GM03348 (cell line): ENCODE measurements around the gene STK39.
A peak's percentile ranks its signal among the peaks of the same experiment; 100 is the strongest.

Experiments
- DNase-seq: peaks from one replicate; pipeline ENCODE4 v3.0.0; 2012; ENCODE audit warnings: low spot score

STK39 gene

DNA sequence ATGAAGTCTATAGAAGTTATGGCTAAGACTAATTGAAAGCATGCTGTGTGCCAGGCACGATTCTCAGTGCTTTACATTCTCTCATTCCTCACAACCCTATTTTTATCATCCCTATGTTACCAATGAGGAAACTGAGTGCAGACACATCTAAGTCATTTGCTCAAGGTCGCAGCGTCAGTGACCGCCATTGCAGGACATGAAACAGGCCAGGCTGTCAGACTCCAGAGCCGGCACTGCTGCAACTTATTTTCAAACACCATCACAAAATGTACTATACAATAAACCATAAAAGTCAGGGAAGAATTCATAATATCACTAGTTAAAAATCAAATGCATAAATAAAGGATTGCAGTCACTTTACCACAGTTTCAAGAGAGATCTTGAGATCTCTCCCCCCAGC, 5.6 kb downstream of the STK39 start:
- no peak for DNase-seq

DNA sequence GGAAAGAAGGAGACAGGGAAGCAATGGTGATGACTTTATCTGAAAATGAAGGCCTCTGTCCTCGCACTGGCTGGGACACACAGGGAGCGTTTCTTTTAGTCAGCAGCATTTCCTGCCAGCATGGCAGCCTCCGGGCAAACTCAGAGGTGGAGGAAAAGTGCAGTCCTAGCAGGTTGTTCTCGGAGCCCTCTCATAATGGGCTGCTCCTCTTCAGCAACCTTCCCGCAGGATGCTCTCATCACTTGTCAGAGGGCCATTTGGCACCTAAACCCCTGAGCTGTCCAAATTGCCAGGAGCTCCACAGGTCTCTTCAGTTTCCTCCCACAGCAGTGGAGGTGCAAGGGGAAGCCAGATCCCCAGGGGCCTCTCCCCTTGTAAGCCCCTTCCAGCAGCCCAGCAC, 6.2 kb downstream of the STK39 start:
- DNase-seq: no peak

DNA sequence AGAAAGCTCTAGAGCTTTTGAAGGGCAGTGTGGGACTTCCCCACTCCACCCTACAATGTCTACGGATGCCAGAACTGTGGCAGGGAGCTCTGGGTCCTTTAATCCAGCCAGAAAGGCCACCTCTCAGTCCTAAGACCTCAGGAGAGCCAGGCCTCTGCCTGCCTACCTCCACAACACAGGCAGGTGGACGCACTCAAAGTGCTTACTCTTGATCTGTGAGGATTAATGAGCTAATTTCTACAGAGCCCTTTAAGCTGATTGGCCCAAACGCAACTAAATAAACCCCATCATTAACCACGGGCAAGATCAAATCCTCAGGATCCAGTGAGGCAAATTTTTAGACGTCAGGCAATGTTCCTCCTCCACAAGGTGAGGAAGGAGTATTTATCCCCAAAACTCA, 8.1 kb downstream of the STK39 start:
- DNase-seq: no peak

DNA sequence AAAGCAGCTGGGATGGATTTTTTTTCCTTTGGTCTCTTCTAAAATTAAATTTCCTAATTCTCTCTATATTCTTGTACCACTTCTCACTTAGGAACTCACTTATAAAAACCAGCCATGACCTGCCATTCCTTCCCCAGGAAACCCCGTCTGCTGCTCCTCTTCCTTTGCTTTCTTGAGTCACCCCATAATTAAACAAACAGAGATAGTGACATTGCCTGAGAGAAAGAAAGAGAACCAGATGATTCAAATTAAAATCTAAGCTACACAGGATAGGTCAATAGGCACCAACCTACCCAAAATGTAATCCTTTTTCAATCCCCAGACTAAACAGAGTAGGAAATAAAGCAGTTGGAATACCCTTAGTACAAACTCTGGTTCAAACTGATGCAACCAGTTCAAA, 9.7 kb downstream of the STK39 start:
- DNase-seq: peak; percentile 20

DNA sequence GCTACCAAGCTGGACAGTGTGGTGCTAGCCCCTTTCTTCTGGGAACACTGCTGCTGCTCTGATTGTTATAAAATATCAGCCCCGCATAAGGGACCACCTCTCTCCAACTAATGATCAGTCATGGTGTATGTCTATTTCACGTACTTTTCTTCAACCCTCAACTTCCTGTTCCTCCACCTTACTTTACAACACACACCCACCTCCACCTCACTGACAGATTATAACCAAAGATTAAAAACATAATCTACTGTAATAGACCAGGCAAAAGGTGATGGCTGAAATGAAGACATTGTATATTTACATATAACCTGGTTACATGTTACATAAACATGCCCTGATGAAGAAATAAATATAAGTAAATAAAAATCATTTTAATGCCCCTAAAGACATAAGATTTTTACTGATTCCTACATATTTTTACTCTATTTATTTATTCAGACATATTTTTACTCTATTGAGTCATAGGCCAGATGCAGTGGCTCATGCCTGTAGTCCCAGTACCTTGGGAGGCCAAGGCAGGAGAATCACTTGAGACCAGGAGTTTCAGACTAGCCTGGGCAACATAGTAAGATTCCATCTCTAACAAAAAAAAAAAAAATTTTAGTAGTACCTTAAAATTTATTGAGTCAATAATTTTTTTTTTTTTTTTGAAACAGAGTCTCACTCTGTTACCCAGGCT, 12.8 kb downstream of the STK39 start:
- no peak for DNase-seq

DNA sequence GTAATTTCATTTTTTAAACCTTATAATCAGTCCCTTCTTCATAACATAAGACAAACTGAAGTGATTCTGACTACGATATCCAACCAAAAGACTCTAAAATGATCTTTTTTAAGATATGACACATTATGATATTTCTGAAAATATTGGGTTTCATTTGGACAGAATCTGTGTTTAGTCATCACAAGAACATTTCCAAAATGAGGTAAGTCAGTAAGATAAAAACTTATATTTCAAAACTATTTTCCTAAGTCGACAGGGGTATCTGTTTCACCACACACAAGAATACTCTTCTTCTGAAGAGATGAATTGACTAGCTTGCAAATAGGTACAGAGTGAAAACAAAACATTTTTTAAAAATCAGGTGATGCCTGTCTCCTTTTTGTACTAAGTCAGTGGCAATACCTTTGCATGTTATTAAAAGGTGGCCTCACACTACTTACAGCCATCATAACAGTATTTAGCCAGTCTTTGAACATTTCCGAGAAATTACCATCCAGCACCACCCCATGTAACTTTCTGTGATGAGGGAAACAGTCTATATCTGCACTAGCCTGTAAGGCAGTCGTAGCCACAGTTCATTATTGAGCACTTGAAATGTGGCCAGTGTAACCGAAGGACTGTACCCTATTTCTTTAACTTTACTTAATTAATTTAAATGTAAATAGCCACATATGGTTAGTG, 13.5 kb downstream of the STK39 start:
- DNase-seq: peak; percentile 25

DNA sequence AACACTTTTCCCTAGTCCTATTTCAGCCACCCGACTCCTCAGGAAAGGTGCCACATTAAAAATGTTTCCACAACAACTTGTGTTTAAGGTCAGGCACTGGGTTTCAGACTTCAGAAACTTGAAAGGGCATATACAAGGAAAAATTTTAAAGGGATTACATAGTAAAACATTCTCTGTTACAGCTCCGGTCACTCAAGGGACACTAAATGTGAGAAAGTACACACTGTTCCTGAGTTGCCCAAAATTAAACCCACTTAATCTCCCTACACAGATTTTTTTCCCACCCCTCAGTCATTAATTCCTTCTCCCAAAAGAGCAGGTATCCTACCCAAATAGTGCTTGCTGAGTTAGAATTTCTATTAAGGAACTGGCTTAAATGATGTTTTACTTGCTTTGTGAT, 14.2 kb downstream of the STK39 start:
- no peak for DNase-seq

DNA sequence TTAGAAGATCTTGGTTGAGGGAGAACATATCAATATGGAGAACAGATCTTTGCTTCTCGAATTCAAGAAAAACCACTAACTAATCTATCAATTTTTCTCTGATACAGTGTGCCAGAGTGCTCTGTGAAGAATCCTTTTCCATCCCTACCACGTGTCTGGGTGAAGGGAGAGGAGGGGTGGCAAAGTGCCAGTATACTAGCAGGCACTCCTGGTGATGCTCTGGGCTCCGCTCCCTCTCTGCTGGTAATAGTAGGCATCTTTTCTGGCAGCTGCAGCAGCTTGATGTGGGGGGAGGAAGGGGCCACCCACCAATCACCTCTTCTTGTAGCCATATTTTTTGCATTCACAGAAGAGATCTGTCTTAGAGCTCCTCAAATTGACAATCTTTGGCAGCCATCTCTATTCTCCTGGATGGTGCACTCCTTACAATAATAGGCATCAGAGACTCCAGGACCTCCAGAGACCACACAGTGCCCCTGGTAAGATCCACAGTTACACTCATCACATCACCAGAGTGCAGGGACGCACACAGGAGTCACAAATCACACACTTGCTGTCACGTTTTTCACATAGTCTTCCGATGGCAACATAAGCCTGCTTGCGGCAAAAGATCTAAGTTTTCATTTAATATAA, 15.7 kb downstream of the STK39 start:
- no peak for DNase-seq

DNA sequence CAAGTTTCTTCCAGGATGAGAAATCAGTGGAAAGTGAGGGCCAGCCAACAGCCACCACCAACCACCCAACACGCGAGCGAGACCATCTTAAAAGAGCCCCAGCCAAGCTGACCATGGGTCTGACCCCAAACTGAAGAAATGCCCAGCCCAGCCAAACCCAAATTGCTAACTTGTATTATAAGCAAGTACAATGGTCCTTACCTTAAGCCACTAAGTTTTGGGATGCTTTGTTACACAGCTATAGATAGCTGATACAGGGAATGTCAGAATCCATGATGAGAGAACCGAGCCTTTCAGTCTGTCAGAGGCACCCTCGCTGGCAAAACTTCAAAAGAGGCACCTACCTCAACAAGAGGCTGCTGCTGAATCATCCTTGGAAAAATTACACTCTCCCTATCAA, 17.0 kb downstream of the STK39 start:
- DNase-seq: no peak

DNA sequence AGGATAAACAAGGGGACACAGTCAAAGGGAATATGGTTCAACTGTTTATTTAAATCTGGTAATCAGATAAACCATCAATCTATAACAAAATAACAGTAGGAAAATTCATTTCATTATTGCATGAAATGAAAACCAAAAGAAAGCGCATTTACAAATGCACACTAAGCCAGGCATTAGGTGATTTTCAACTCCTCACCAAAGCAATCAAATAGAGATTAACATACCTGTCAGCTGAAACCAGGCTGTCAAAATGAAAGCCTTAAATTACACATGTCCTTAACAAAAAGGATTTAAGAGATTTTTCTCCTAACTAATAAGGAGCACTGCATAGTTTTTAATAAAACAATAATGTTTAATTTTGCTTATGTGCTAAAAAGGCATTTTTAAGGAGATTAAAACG, 23.0 kb downstream of the STK39 start:
- DNase-seq: no peak

DNA sequence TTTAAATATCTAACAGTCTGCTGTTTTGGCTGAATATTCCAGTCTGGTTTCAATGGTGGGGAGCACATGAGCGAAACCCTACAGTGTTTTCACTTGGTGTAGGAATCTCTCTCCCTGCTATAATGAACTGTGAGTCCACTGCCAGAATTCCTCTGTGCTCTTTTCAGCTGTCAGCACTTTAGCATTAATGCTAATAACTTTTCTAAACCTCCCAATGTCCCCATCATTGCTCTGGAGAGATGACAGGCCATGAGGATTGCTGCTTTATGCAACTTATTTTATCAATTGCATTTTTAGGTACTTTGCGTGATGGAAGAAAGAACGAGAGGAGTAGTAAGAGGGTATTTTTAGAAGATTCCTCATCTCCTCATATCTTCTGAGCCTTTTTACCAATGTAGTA, 25.3 kb downstream of the STK39 start:
- no peak for DNase-seq

DNA sequence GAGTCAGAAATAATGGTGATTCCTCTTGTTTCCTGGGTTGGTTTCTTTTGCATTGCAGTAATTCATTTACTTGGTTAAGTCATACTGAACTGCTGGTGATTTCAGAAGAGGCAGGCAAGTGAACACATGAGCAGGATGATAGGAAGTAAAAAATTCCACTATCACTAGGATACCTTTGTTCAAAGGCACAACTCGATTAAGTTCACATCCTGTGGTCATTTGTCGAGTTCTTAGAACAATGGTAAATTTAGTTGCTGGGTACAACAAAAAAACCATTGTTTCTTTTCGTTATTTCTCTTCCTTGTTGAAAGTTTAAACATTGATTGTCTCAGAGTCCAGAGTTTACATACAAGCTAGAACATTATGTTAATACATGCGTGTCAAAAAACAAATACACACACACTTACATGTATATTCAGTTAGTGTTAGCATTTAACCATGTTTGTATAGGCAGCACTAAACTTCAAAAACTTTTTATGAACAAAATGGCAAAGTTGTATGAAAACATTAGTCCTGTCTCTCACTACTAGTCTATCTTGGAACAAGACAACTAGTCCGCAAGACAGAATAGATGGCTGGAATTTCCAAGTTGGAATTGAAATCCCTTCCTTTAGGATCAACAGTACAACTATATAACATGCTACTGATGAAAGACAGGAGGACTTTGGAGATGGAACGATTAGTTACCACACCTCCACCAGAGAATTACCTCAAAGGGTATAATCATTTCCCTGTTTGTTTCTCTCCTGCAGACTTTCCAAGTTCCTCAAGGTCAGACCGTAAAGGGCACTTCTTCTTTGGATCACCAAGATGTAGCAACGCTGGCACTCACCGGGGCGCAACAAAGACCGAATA, 26.2 kb downstream of the STK39 start:
- DNase-seq: no peak

DNA sequence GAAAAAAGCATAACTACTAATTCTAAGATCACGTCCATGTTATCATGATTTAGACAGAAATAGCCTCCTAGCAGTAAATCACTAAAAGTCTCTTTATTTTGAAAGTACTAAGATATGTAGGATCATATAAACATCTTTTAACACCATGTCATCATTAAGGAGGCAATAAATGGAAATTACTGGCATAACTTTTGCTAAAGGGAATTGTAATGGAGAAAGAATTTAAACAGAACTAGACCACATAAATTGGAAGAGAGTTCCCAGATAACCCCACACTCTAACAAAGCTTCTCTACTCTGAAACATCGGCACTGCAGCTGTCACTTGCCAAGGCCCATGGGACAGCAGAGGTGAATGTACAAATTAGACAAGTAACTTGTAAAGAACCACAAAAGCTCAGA, 29.5 kb downstream of the STK39 start:
- no peak for DNase-seq

DNA sequence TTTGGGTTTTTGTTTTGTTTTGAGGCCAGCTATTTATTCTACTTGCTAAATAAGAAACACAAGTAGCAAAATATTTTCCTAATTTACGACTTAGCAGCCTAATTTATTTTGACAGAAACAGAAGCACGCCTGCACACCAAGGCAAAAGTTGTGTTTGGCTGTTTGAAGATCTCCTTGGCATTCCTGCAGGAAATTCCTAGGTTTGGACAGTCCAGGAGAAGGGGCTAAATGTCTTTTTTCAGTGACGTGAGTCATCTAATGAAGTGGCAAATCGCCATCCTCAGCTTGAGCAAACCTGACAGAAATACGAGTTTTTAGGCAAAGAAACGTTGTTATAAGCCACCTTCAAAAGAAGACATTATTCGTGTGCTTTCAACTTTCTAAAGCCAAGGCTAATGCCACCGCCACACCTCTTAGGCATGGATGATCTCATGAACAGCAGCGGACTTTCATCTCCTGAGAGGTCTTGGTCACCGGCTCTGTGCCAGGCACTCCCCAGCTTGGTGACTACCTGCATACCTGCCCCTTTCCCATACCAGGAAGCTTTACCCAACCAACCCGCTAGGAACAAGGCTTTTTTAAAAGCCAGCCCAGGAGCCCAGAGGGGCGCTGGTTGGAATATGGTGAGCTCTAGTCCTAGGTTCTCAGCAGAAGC, 30.9 kb downstream of the STK39 start:
- peak; percentile 12 for DNase-seq

DNA sequence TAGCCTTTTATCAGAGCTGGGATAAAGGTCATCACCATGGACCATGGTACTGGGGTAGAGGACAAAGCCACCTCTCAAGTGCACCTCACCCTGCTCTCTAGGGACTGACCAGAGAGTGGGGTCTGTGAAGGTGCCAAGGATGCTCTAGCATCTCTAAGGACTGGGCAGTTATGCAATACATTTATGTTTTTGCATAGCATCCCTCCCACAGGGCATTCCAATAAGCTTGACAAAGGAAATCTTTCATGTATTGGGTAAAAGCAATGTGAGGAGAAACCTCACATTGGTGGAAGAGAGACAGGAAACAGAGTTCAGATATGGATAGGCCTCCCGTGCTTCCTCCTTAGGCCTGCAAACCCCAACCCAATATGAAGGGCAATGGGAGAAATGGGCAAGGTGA, 31.6 kb downstream of the STK39 start:
- DNase-seq: peak; percentile 39

DNA sequence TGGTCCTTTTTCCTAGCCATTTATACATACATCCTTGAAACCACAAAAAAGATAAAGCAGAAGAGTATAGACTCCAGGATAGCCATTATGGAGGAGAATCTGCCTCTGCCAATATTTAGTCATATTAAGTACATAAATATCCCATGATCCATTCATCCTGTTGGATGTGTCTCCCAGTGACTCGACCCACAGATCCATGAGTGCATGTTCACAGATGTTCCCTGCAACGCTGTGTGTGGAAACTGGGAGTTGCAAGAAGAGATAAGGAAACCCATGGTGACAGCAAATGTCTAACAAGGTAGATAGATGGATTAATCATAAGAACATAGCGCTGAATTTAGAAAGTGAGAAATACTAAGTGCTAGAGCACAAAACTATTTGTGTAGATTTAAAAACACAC, 34.5 kb downstream of the STK39 start:
- DNase-seq: no peak

DNA sequence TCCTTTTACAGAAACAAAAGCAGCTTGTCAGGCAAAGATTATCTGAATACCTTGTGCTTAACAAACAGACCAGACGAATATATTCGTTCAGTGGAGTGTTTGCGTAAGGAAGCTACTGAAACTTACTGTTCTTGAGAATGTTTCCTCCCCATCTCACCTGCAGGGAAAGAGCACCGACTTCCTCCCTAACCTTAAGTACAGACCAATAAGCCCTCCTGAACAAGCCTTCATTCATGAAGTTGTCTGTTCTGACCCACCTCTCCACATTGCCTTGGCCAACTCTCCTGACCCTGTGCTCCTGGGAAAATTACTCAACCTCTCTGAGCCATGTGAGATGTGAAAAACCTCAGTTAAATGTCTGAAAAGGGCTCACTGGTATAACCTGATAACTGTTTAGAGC, 35.2 kb downstream of the STK39 start:
- no peak for DNase-seq

DNA sequence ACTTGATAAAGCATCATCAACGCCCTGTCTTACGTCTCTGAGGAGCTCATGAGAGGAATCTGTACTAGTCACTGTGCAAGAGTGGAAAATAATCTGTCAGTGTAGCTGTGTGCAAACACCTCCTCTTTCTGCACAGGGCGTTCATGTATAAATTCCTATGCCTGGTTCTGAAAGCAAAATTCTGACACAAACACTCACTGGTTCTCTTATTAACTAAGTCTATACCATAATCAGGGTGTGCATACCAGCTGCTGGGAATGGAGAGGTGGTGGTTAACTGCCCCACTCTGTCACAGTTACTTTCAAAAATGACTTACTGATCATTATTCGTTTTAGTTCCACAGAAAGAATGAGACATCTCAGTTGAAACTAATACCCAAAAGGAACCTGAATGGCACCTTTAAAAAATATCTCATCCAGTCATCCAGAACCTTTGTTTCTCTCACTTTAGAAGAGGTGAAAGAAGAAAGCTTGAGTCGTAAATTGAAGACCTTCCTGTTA, 35.7 kb downstream of the STK39 start:
- DNase-seq: no peak

DNA sequence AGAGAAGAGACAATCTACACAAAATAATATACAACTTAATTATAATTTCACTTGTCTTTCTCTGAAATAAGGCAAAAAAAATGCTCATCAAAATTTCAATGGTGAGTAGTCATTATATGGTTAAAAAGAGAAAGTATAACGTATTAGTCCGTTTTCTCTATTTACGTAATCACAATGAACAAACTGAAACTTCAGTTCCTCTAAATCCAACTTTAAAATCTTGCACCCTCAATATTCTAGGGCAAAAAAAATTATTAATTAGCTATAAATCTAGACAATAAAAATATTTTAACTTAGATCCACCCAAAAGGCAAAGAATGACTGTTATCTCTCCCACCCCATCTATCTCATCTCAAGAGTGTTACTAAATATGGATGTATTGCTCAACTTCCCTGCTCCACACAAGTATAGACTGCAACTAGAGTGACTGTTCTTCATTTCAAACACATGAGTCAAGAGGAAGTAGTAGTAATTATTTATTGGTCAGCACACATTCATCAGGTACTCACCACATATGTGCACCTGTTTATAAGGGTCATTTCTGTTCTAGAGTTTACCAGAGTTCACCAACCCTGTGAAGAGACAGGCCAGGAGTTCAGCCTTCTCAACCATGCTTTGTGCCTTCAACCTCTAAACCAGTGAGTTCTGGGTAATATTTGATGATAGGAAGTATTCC, 36.4 kb downstream of the STK39 start:
- DNase-seq: peak; percentile 81

DNA sequence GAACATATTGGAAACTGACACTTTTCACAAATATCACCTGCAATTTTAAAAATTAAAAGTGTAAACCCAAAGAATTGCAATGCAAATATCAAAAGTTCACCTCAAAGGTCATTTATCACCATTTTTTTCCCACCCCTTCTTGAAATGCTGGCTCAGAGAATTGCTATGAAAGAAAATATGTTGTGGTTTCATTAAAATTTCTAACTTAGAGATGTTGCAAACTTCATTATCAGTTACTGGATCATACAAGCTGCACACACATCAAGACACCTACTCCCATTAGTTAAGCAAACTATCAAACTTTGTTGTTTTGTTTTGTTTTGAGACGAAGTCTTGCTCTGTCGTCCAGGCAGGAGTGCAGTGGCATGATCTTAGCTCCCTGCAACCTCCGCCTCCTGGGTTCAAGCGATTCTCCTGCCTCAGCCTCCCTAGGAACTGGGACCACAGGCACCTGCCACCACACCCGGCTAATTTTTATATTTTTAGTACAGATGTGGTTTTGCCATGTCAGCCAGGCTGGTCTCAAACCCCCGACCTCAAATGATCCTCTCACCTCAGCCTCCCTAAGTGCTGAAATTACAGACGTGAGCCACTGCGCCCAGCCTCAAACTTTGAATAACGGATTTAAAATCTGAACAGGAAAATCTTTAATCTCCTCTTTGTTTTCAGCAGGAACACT, 37.0 kb downstream of the STK39 start:
- peak; percentile 36 for DNase-seq

DNA sequence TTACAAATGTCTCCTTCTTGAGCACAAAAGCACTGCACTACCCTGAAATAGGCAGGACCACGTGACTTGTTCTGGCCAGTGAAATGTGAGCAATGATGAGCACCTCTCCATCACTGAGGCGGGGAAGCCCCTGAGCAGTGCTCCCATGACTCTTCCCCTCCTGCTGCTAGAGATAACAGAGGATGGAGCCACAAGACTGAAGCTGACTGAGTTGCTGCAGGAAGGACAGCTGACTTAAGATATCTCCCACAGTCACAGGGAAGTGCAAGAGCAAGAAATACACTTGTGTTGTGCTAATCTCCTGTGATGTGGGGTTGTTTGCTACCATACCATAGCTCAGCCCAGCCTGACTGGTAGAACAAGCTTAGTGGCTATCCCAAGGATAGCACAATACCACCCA, 38.7 kb downstream of the STK39 start:
- no peak for DNase-seq
